Measurements from ENCODE around the gene TPCN2. TPM values are rescaled to one million over a fixed set of nuclear protein-coding genes. Genes with fewer than 3 reads are reported as not detected.

TPCN2 gene
- total and polyA plus RNA-seq, 11 donors, result 4.1 to 17.6 (median 7.5) TPM

- Histone ChIP-seq H3K36me3 (peaks cover 0 to 47% (median 29%) of the 10 kb centered on the region in 9 donors), H3K27me3 (no peaks in the 10 kb centered on the region), H3K4me1 (peaks cover 0 to 63% (median 44%) of the 10 kb centered on the region in 12 donors), H3K4me3 (no peak overlapping the region), H3K27ac (peak overlapping the region in 1 of 12 donors; percentile 76), H3K9me3 (no peaks in the 10 kb centered on the region)
- intact Hi-C loops (cut with DNase I), result loop anchor here in 1 of 10 donors (10.0 kb wide), 1 partner anchor 150 kb away; the partner anchor contains the start of genes IGHMBP2 and MRPL21
- ATAC-seq, result no peak
- TF ChIP-seq, protein P1, sequence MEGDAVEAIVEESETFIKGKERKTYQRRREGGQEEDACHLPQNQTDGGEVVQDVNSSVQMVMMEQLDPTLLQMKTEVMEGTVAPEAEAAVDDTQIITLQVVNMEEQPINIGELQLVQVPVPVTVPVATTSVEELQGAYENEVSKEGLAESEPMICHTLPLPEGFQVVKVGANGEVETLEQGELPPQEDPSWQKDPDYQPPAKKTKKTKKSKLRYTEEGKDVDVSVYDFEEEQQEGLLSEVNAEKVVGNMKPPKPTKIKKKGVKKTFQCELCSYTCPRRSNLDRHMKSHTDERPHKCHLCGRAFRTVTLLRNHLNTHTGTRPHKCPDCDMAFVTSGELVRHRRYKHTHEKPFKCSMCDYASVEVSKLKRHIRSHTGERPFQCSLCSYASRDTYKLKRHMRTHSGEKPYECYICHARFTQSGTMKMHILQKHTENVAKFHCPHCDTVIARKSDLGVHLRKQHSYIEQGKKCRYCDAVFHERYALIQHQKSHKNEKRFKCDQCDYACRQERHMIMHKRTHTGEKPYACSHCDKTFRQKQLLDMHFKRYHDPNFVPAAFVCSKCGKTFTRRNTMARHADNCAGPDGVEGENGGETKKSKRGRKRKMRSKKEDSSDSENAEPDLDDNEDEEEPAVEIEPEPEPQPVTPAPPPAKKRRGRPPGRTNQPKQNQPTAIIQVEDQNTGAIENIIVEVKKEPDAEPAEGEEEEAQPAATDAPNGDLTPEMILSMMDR (IDR thresholded peaks at IDR 0.05), result no peak
- no peak for TF ChIP-seq POLR2A (IDR thresholded peaks at IDR 0.05)
- 91 to 97% (median 95%) methylated on average over 21 of the region's 21 CpGs for WGBS, 4 donors
- peak in 1 of 5 donors; percentile 56 for DNase-seq
These were observed 6.5 kb downstream of the TPCN2 start for GRCh38 chr11:69055212-69055586.

GRCh38 chr11:69055598-69056516 is 7.1 kb downstream of the TPCN2 start:
- Histone ChIP-seq H3K4me1 (peaks cover 0 to 56% (median 37%) of the 10 kb centered on the region in 12 donors), H3K36me3 (peaks cover 0 to 47% (median 29%) of the 10 kb centered on the region in 9 donors)

GRCh38 chr11:69057236-69057635 is 8.5 kb downstream of the TPCN2 start:
- Histone ChIP-seq H3K4me3 (no peak overlapping the region), H3K4me1 (peaks cover 0 to 43% (median 23%) of the 10 kb centered on the region in 12 donors), H3K27ac (no peak overlapping the region), H3K27me3 (no peaks in the 10 kb centered on the region), H3K9me3 (no peaks in the 10 kb centered on the region), H3K36me3 (peaks cover 0 to 47% (median 29%) of the 10 kb centered on the region in 9 donors)
- intact Hi-C loops (cut with DNase I), result loop anchor here in 1 of 10 donors (10.0 kb wide), 1 partner anchor 152 kb away; the partner anchor contains the start of genes IGHMBP2 and MRPL21
- ATAC-seq, result no peak
- WGBS, 4 donors, result 89 to 96% (median 94%) methylated on average over 5 to 15 of the region's 15 CpGs
- TF ChIP-seq POLR2A (IDR thresholded peaks at IDR 0.05), result no peak
- TF ChIP-seq, protein P1 (IDR thresholded peaks at IDR 0.05), result no peak
- DNase-seq, result peak in 2 of 5 donors; percentile 23 to 42

More at GRCh38 chr11:69055598-69056516, 7.1 kb downstream of the TPCN2 start:
- DNase-seq (peak; percentile 57 to 80 (median 69)), ATAC-seq (peak; percentile 68 to 87 (median 79))
- Histone ChIP-seq H3K27me3 (no peaks in the 10 kb centered on the region), H3K4me3 (no peak overlapping the region), H3K27ac (peak overlapping the region in 7 of 12 donors; percentile 21 to 76 (median 51)), H3K9me3 (no peaks in the 10 kb centered on the region)
- no peak for TF ChIP-seq POLR2A (IDR thresholded peaks at IDR 0.05)
- TF ChIP-seq, protein P1 (IDR thresholded peaks at IDR 0.05), result no peak
- WGBS, 4 donors, result 63 to 68% (median 67%) methylated on average over 15 to 22 of the region's 22 CpGs
- intact Hi-C loops (cut with DNase I), result loop anchor here in 1 of 10 donors (10.0 kb wide), 1 partner anchor 151 kb away; the partner anchor contains the start of genes IGHMBP2 and MRPL21

DNA sequence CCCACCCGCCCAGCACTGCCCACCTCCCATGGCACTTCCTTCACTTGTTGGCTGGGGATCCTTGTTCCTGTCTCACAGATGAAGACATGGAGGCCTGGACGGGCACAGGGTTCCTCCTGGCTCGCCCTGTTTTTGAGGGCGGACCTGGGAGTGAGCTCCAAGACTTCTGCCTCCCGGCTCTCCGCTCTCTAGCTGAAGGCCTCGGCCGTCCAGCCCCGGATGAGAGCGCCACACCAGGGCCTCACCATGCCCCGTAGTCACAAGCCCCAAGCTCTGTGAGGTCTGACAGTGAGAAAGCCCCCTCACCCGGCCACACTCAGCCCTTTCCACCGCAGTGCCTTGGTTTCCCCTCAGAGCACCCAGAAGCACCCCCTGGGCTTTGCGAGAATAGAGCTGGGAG is 9.1 kb downstream of the TPCN2 start:
- no peak overlapping the region for H3K27ac ChIP-seq
- no peak overlapping the region for H3K4me3 ChIP-seq
- TF ChIP-seq POLR2A (IDR thresholded peaks at IDR 0.05), result no peak
- TF ChIP-seq, protein P1 (IDR thresholded peaks at IDR 0.05), result no peak
- H3K9me3 ChIP-seq, result no peaks in the 10 kb centered on the region
- DNase-seq (no peak), ATAC-seq (no peak)
- H3K36me3 ChIP-seq, result peaks cover 0 to 51% (median 29%) of the 10 kb centered on the region in 9 donors
- WGBS, 4 donors, result 88 to 100% (median 90%) methylated on average over 3 to 14 of the region's 14 CpGs
- H3K4me1 ChIP-seq, result peaks cover 0 to 37% (median 18%) of the 10 kb centered on the region in 12 donors
- H3K27me3 ChIP-seq, result no peaks in the 10 kb centered on the region
- intact Hi-C loops (cut with DNase I), result loop anchor here in 1 of 10 donors (10.0 kb wide), 1 partner anchor 153 kb away; the partner anchor contains the start of genes IGHMBP2 and MRPL21

All from heart left ventricle (tissue), 16 donors.